Suppressor macrophage treated with lipopolysaccharide for 1 hour (primary cell): ENCODE measurements around the gene ANGPTL2.
A peak's percentile ranks its signal among the peaks of the same experiment; 100 is the strongest.
"Not testable (repeated sequence)": the region's sequence is repeated elsewhere in the genome, so short reads cannot be mapped to it uniquely, and the experiment has no call there.

Source experiments
- DNase-seq, 3 donors: peaks; one replicate each; pipeline ENCODE4 v3.0.0-alpha.2; 2020 to 2022

The ANGPTL2 gene

GRCh38 chr9:127122176-127123063 lies at the start of gene ANGPTL2:
TSS of gene ANGPTL2 (minus strand) at chr9:127122635. CDS start at chr9:127108731, 13,904 bp downstream.
- DNase-seq, result peak; percentile 68 to 85 (median 80)

- not testable (repeated sequence) for DNase-seq
Measured at GRCh38 chr9:127171348-127171747, 48.9 kb upstream of the ANGPTL2 start.

GRCh38 chr9:127170652-127171051 lies 48.2 kb upstream of the ANGPTL2 start:
- DNase-seq, result no peak

- DNase-seq, result no peak
Measured at GRCh38 chr9:127170103-127170502, 47.7 kb upstream of the ANGPTL2 start.

- DNase-seq, result no peak
Measured at GRCh38 chr9:127169575-127169883, 47.1 kb upstream of the ANGPTL2 start.

GRCh38 chr9:127168756-127169574 lies 46.5 kb upstream of the ANGPTL2 start:
- DNase-seq, result no peak

GRCh38 chr9:127167560-127168326 lies 45.3 kb upstream of the ANGPTL2 start:
- DNase-seq, result no peak

GRCh38 chr9:127166651-127167524 lies 44.5 kb upstream of the ANGPTL2 start:
- no peak for DNase-seq

GRCh38 chr9:127166111-127166510 lies 43.7 kb upstream of the ANGPTL2 start:
- peak; percentile 23 to 57 (median 44) for DNase-seq

- DNase-seq, result no peak
Measured at GRCh38 chr9:127165116-127165515, 42.7 kb upstream of the ANGPTL2 start.

GRCh38 chr9:127163409-127163808 lies 41.0 kb upstream of the ANGPTL2 start:
- peak; percentile 53 to 75 (median 58) for DNase-seq

- DNase-seq, result no peak
Measured at GRCh38 chr9:127162864-127163365, 40.5 kb upstream of the ANGPTL2 start.

- DNase-seq, result peak in 2 of 3 donors; percentile 27 to 32
Measured at GRCh38 chr9:127162046-127162863, 39.8 kb upstream of the ANGPTL2 start.

- no peak for DNase-seq
Measured at GRCh38 chr9:127161081-127161624, 38.7 kb upstream of the ANGPTL2 start.

- DNase-seq, result no peak
Measured at GRCh38 chr9:127159949-127160610, 37.6 kb upstream of the ANGPTL2 start.

GRCh38 chr9:127159325-127159801 lies 36.9 kb upstream of the ANGPTL2 start:
- DNase-seq, result peak; percentile 62 to 70 (median 62)

- peak; percentile 25 to 39 (median 27) for DNase-seq
Measured at GRCh38 chr9:127158786-127159324, 36.4 kb upstream of the ANGPTL2 start.

- DNase-seq, result no peak
Measured at GRCh38 chr9:127155314-127155960, 33.0 kb upstream of the ANGPTL2 start.
